K562 treated with DMSO at 1 percent for 4 hours (cell line): ENCODE measurements around the gene SEC24C. TPM values are rescaled to one million over a fixed set of nuclear protein-coding genes. Genes with fewer than 3 reads are reported as not detected.

Experiments used
- total RNA-seq: library from RNA; unstranded; fragments of 300-600 nt; gene quantifications from 2 replicates; pipeline ENCODE4 v1.2.3, GENCODE V29; 2022; ENCODE audit not compliant: insufficient read depth

SEC24C gene, protein sequence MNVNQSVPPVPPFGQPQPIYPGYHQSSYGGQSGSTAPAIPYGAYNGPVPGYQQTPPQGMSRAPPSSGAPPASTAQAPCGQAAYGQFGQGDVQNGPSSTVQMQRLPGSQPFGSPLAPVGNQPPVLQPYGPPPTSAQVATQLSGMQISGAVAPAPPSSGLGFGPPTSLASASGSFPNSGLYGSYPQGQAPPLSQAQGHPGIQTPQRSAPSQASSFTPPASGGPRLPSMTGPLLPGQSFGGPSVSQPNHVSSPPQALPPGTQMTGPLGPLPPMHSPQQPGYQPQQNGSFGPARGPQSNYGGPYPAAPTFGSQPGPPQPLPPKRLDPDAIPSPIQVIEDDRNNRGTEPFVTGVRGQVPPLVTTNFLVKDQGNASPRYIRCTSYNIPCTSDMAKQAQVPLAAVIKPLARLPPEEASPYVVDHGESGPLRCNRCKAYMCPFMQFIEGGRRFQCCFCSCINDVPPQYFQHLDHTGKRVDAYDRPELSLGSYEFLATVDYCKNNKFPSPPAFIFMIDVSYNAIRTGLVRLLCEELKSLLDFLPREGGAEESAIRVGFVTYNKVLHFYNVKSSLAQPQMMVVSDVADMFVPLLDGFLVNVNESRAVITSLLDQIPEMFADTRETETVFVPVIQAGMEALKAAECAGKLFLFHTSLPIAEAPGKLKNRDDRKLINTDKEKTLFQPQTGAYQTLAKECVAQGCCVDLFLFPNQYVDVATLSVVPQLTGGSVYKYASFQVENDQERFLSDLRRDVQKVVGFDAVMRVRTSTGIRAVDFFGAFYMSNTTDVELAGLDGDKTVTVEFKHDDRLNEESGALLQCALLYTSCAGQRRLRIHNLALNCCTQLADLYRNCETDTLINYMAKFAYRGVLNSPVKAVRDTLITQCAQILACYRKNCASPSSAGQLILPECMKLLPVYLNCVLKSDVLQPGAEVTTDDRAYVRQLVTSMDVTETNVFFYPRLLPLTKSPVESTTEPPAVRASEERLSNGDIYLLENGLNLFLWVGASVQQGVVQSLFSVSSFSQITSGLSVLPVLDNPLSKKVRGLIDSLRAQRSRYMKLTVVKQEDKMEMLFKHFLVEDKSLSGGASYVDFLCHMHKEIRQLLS
- total RNA-seq: 117 and 145 TPM in 2 replicates

DNA sequence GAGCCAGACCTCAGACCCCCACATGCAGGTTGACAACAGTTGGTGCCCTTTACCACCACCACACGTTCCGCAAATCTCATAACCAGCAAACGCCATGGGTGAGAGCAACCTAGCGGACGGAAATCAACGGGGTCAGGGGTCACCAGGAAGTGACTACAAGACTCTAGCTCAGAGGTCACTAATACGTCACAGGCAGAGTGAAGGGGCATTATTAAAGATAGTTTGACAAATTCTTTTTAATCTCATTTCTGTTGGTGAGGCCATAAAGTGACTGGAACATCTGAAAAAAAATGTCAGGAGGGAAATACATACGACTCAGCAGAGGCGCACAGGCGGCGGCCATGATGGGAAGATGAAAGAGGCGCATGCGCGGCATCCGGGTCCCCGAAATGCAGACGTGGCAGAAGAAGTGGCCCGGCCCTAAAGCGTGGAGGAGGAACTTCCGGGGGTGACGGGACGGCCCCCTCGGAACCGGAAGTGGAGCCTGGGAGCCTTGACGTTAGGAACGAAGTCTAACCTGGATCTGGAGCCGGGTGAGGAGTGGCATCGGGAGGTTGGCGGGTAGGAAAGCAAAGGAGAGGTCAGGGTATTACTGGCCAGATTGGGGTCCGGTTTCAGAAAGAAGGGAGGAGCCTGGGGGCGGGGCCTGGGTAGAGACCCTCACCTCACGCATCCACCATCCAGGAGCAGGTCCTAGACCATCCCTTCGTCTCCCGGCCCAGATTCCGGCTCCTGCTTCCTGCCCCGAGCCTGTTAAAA is at the start of gene SEC24C:
Gene SEC24C, plus strand, starts transcription at position 468 of the 759 bp plus-strand sequence. CDS start 2,461 bp downstream, outside the sequence.

DNA sequence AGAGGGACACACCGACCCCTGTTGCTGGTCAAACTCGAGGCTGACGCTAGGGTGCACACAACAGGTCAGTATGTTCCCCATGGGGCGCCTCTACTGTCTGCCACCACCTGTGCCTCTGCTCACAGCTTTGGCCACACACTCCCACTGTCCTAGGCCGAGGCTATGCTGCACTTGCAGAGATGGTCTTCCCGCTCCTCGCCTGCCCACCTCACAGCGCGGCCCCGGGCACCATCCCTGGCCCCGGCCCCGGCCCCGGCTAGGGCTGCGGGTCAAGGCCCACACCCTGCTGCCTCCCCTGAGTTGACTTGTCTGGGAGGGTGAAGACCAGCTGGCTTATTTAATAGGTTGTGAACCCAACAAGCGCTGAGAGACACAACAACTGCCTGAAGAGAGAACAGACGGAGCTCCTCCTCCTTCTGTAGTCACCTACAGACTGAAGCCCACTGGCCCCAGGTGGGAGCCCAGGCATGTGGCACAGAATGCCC is 46.5 kb upstream of the SEC24C start, which contains the start of gene AGAP5:
Gene AGAP5, minus strand, starts transcription at position 435 of the 485 bp plus-strand sequence. Its CDS starts 354 bp downstream, at position 81.

DNA sequence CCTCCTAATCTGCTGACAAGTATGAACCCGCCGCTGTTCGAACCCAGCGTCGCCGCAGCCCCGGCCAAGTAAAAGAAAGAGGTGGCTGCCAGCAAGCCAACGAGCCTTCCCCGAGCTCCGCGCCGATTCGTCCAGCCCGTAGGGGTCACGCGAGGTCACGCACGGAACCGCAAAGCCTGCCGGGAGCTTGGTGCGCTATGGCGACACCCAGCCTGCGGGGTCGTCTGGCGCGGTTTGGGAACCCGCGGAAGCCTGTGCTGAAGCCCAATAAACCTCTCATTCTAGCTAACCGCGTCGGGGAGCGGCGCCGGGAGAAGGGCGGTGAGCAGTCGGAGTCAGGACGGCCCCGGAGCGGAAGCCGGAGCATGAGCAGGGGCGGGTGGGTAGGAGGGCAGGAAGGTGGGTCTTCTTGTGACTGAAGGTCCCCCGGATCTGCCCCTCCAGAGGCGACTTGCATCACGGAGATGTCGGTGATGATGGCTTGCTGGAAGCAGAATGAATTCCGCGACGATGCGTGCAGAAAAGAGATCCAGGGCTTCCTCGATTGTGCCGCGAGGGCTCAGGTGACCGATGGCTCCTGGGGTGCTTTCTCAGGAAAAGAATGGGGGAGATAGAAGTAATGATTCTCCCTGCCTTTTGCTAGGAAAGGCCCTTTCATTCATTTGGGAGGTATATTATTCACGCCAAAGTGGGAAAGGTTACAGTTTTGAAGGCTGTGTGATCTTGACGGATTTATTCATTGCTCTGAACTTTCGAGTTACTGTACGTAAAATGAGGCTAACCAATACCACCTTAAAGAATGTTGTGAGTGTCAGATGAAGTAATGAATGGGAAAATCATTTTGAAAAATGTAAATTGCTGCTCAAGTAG is 37.9 kb downstream of the SEC24C start, which contains the start of gene CHCHD1:
Gene CHCHD1, plus strand, starts transcription at position 170 of the 870 bp plus-strand sequence. Its CDS starts 28 bp downstream, at position 198.

DNA sequence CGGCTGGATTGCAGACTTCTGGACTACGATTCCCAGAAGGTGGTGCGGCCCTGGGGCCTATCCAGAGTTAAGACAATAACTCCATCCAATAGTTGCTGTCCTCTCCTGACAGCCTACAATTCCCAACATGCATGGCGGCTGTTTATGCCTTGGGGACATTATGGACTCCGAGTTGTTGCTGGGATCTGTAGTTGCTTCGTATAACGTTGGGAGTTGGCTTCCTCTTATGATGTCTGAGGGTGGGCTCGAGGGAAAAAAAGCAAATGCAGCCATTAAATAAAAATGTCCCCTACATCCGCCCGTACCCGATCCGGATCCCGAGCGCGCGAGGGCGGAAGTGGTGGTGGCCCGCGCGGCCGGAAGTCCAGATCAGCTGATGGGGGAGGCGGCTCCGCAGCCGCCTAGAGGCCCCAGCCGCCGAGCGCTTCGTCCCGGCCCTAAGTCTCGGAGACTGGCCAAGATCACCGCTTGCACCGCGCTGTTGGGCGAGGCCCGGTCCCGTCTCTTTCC is 41.1 kb downstream of the SEC24C start, which contains the start of gene ZSWIM8:
Gene ZSWIM8, plus strand, starts transcription at position 396 of the 510 bp plus-strand sequence. CDS start 273 bp downstream, outside the sequence.

Other genes with a start within 250 kb of the SEC24C start
- 15.7 and 16.5 TPM in 2 replicates for gene PPP3CB, start 248.3 kb upstream of the SEC24C start, total RNA-seq
- 12.0 and 12.4 TPM in 2 replicates for gene USP54, start 153.0 kb upstream of the SEC24C start, total RNA-seq
- gene MYOZ1, start 102.9 kb upstream of the SEC24C start, total RNA-seq: not detected in 2 replicates
- gene SYNPO2L, start 88.3 kb upstream of the SEC24C start, total RNA-seq: not detected in 2 replicates
- 8.2 and 11.9 TPM in 2 replicates for gene AGAP5, start 46.3 kb upstream of the SEC24C start, total RNA-seq
- gene CHCHD1, start 37.7 kb downstream of the SEC24C start, total RNA-seq: 55.4 and 66.7 TPM in 2 replicates
- gene ZSWIM8, start 41.2 kb downstream of the SEC24C start, total RNA-seq: 66.7 and 94.8 TPM in 2 replicates
- 65.9 and 73.9 TPM in 2 replicates for gene NDST2, start 67.2 kb downstream of the SEC24C start, total RNA-seq
- gene CAMK2G, start 130.2 kb downstream of the SEC24C start, total RNA-seq: 40.8 and 52.4 TPM in 2 replicates
- 20.4 and 29.5 TPM in 2 replicates for gene PLAU, start 166.8 kb downstream of the SEC24C start, total RNA-seq